Stomach (tissue), 9 donors: ENCODE measurements around the gene RRP36. TPM values are rescaled to one million over a fixed set of nuclear protein-coding genes. Genes with fewer than 3 reads are reported as not detected.

Experiments
- DNase-seq, 2 donors: peaks; one replicate each; pipeline versions ENCODE4 v3.0.0 to v3.0.0-alpha.2; 2013 to 2019
- H3K27ac ChIP-seq, 5 donors: fragments of 200-600 bp in 4 of 5; sonication (generic) in 4 of 5; one replicate each; pipeline ENCODE4 v1.5.1; 2013 to 2019; ENCODE audit warnings: mild to moderate bottlenecking in 1 of 5, moderate library complexity in 1 of 5
- H3K27me3 ChIP-seq, 3 donors: fragments of 200-600 bp; sonication (generic); one replicate each; pipeline ENCODE4 v1.5.1; 2017 to 2019; ENCODE audit warnings: mixed run types in 1 of 3
- H3K36me3 ChIP-seq, 4 donors: fragments of 200-600 bp; sonication (generic); 1 replicate in 3 of 4; 2 replicates in 1 of 4; pipeline ENCODE4 v1.5.1; 2016 to 2019
- H3K4me1 ChIP-seq, 4 donors: fragments of 200-600 bp; sonication (generic); one replicate each; pipeline ENCODE4 v1.5.1; 2016 to 2019
- H3K4me3 ChIP-seq, 4 donors: fragments of 200-600 bp; sonication (generic) in 3 of 4; one replicate each; pipeline ENCODE4 v1.5.1; 2016 to 2019; ENCODE audit warnings: mild to moderate bottlenecking in 1 of 4
- H3K9me3 ChIP-seq, 4 donors: fragments of 200-600 bp; sonication (generic); one replicate each; pipeline ENCODE4 v1.5.1; 2016 to 2019
- CTCF ChIP-seq, 7 experiments: fragments of 450-650 bp in 4 of 7; fragments of 200-600 bp in 3 of 7; sonication (generic) in 3 of 7; IDR thresholded peaks; one replicate each; pipeline ENCODE4 v1.5.1; 2016 to 2019; ENCODE audit warnings: antibody characterized with exemption in 7 of 7, control low read depth in 2 of 7, mild to moderate bottlenecking in 1 of 7
- EP300 ChIP-seq: sonication (generic); formaldehyde crosslinking; IDR thresholded peaks from one replicate; pipeline ENCODE4 v1.6.1; 2017; ENCODE audit warnings: antibody characterized with exemption
- POLR2A ChIP-seq, 4 donors: fragments of 450-650 bp; IDR thresholded peaks; one replicate each; pipeline ENCODE4 v1.6.1; 2016; ENCODE audit warnings: antibody characterized with exemption in 4 of 4, control low read depth in 2 of 4, mild to moderate bottlenecking in 1 of 4, moderate library complexity in 1 of 4
- POLR2AphosphoS5 ChIP-seq, 3 donors: sonication (generic); formaldehyde crosslinking; IDR thresholded peaks; one replicate each; pipeline ENCODE4 v1.6.1; 2016; ENCODE audit warnings: antibody characterized with exemption in 3 of 3
- WGBS, 5 donors: extraction: QIAGEN DNeasy Blood & Tissue Kit in 3 of 5; methylation state at CpG; one replicate each; pipeline versions ENCODE4 v1.1.5 to v1.1.7; 2013 to 2018; 5-methylcytosine and 5-hydroxymethylcytosine counted together
- intact Hi-C: fragments of 100-400 bp; cut with DNase I; formaldehyde crosslinking; loops from one replicate; pipeline ENCODE4 v1.15.1; 2023; ENCODE audit warnings: low total_unique reads
- polyA plus RNA-seq, 3 donors: library from polyadenylated mRNA; stranded (reverse); fragments of 200-250 nt; gene quantifications; one replicate each; pipeline ENCODE4 v1.2.3, GENCODE V29; 2013
- total RNA-seq, 5 donors: library from RNA; depleted of rRNA; stranded (reverse); fragments of >200 nt; gene quantifications; one replicate each; pipeline versions ENCODE4 v1.1.0 to v1.2.3, GENCODE V29; 2014 to 2016
- donor health status: healthy with polysubstance abuse.
- donor health status: Bipolar disorder and iron deficiency.
- donor health status: healthy.

Gene RRP36
- total and polyA plus RNA-seq, 8 donors = 3.5 to 61.1 (median 38.3) TPM

- peaks cover 70 to 86% (median 72%) of the 10 kb centered on the region in 4 donors for H3K36me3 ChIP-seq
- intact Hi-C loops = no loop called here
Observed at GRCh38 chr6:43026365-43026764, 4.9 kb downstream of the RRP36 start.

GRCh38 chr6:43029120-43029519, 7.7 kb downstream of the RRP36 start:
- Histone ChIP-seq H3K9me3 (no peaks in the 10 kb centered on the region), H3K36me3 (peaks cover 80 to 99% (median 97%) of the 10 kb centered on the region in 4 donors), H3K4me3 (no peak overlapping the region), H3K27ac (no peak overlapping the region), H3K4me1 (peaks cover 0 to 8% (median 4%) of the 10 kb centered on the region in 4 donors), H3K27me3 (no peaks in the 10 kb centered on the region)
- no peak for TF ChIP-seq EP300
- TF ChIP-seq CTCF (IDR thresholded peaks at IDR 0.05) = no peak
- TF ChIP-seq POLR2A (IDR thresholded peaks at IDR 0.05) = no peak
- no peak for TF ChIP-seq POLR2AphosphoS5 (IDR thresholded peaks at IDR 0.05)
- intact Hi-C loops = no loop called here
- no peak for DNase-seq
- WGBS, 5 donors = 87 to 93% (median 90%) methylated on average over 9 of the region's 9 CpGs

More at GRCh38 chr6:43026365-43026764, 4.9 kb downstream of the RRP36 start:
- TF ChIP-seq CTCF (IDR thresholded peaks at IDR 0.05) = no peak
- 84 to 96% (median 89%) methylated on average over 5 of the region's 5 CpGs for WGBS, 5 donors
- H3K4me3 ChIP-seq = no peak overlapping the region
- H3K27me3 ChIP-seq = no peaks in the 10 kb centered on the region
- peaks cover 15 to 29% (median 21%) of the 10 kb centered on the region in 4 donors for H3K4me1 ChIP-seq
- no peaks in the 10 kb centered on the region for H3K9me3 ChIP-seq
- no peak for DNase-seq
- H3K27ac ChIP-seq = no peak overlapping the region

GRCh38 chr6:43032326-43032725, 10.9 kb downstream of the RRP36 start:
- no peaks in the 10 kb centered on the region for H3K9me3 ChIP-seq
- TF ChIP-seq POLR2A (IDR thresholded peaks at IDR 0.05) (no peak), EP300 (no peak), POLR2AphosphoS5 (IDR thresholded peaks at IDR 0.05) (no peak), CTCF (IDR thresholded peaks at IDR 0.05) (no peak)
- peaks cover 61 to 100% (median 97%) of the 10 kb centered on the region in 4 donors for H3K36me3 ChIP-seq
- H3K4me3 ChIP-seq = no peak overlapping the region
- 89 to 93% (median 91%) methylated on average over 4 of the region's 4 CpGs for WGBS, 5 donors
- H3K27me3 ChIP-seq = no peaks in the 10 kb centered on the region
- DNase-seq = no peak
- intact Hi-C loops = no loop called here
- no peak overlapping the region for H3K27ac ChIP-seq
- peaks cover 0 to 6% (median 0%) of the 10 kb centered on the region in 4 donors for H3K4me1 ChIP-seq

- Histone ChIP-seq H3K4me1 (peaks cover 0 to 6% (median 0%) of the 10 kb centered on the region in 4 donors), H3K27me3 (no peaks in the 10 kb centered on the region), H3K9me3 (no peaks in the 10 kb centered on the region), H3K4me3 (no peak overlapping the region), H3K36me3 (peaks cover 62 to 100% (median 97%) of the 10 kb centered on the region in 4 donors), H3K27ac (no peak overlapping the region)
- no peak for DNase-seq
- TF ChIP-seq POLR2A (IDR thresholded peaks at IDR 0.05) (no peak), EP300 (no peak), CTCF (IDR thresholded peaks at IDR 0.05) (no peak), POLR2AphosphoS5 (IDR thresholded peaks at IDR 0.05) (no peak)
- intact Hi-C loops = no loop called here
- 66 to 89% (median 70%) methylated on average over 2 of the region's 2 CpGs for WGBS, 5 donors
Observed at GRCh38 chr6:43033496-43034189, 12.2 kb downstream of the RRP36 start.
